B cell (primary cell): Measurements from ENCODE around the gene CBL. TPM values are rescaled to one million over a fixed set of nuclear protein-coding genes. Genes with fewer than 3 reads are reported as not detected.

Experiments
- ATAC-seq: fragments of 200-7000 bp; cut with Tn5 transposase; one replicate; pipeline ENCODE4 v1.10.0; 2021; ENCODE audit warnings: low read depth, mild to moderate bottlenecking, moderate number of reproducible peaks, moderate library complexity
- CTCF ChIA-PET: fragments of 350-600 bp; sonication (Branson Sonifier 250); formaldehyde crosslinking; loops from one replicate; lab custom pipeline; 2021; ENCODE audit warnings: antibody characterized with exemption, inconsistent platforms; lab: Charles Lee
- POLR2A ChIA-PET: fragments of 350-600 bp; sonication (Branson Sonifier 250); formaldehyde crosslinking; loops from one replicate; lab custom pipeline; 2021; ENCODE audit warnings: antibody characterized with exemption; lab: Charles Lee
- DNase-seq: peaks from one replicate; pipeline ENCODE4 v3.0.0; 2013
- H2AFZ ChIP-seq: 2 replicates; pipeline ENCODE4 v1.6.1; 2012; ENCODE audit warnings: mild to moderate bottlenecking, low read depth, low read length; ENCODE audit not compliant: insufficient read depth, poor library complexity, severe bottlenecking
- H3K27ac ChIP-seq, 2 donors: 1 replicate in 1 of 2; 2 replicates in 1 of 2; pipeline ENCODE4 v1.5.1; 2012 to 2013; ENCODE audit warnings: low read length in 2 of 2, mild to moderate bottlenecking in 2 of 2, moderate library complexity in 1 of 2
- H3K27me3 ChIP-seq, 4 experiments: fragments of 200-600 bp in 1 of 4; sonication (generic) in 1 of 4; replicated peaks in 1 of 4; 1 replicate in 2 of 4; 2 replicates in 2 of 4; pipeline versions ENCODE4 v1.6.1 to v1.7.0; 2013 to 2016; ENCODE audit warnings: low read length in 3 of 4, mild to moderate bottlenecking in 2 of 4, mixed read lengths in 1 of 4, moderate library complexity in 1 of 4; ENCODE audit not compliant: insufficient read depth in 4 of 4, control insufficient read depth in 3 of 4; ENCODE audit errors: control extremely low read depth in 1 of 4
- H3K36me3 ChIP-seq, 2 experiments: replicated peaks in 1 of 2; 1 replicate in 1 of 2; 2 replicates in 1 of 2; pipeline versions ENCODE4 v1.6.1 to v1.7.1; 2013; ENCODE audit warnings: low read length in 1 of 2; ENCODE audit not compliant: insufficient read depth in 2 of 2, control insufficient read depth in 1 of 2; ENCODE audit errors: control extremely low read depth in 1 of 2, extremely low read depth in 1 of 2
- H3K4me1 ChIP-seq, 2 donors: fragments of 200-600 bp in 1 of 2; sonication (generic) in 1 of 2; 1 replicate in 1 of 2; 2 replicates in 1 of 2; pipeline versions ENCODE4 v1.5.1 to v1.6.1; 2013 to 2017; ENCODE audit warnings: low read length in 2 of 2; ENCODE audit not compliant: control insufficient read depth in 2 of 2, insufficient read depth in 2 of 2
- H3K4me2 ChIP-seq: replicated peaks from 2 replicates; pipeline ENCODE3; 2012; ENCODE audit warnings: mild to moderate bottlenecking, low read depth, low read length; ENCODE audit not compliant: poor library complexity, severe bottlenecking
- H3K4me3 ChIP-seq, 5 experiments: fragments of 200-600 bp in 1 of 5; sonication (generic) in 1 of 5; 1 replicate in 3 of 5; 2 replicates in 2 of 5; pipeline versions ENCODE4 v1.5.1 to v1.7.0; 2011 to 2016; ENCODE audit warnings: low read length in 4 of 5, mild to moderate bottlenecking in 4 of 5, low read depth in 2 of 5, control low read depth in 1 of 5, moderate library complexity in 1 of 5; ENCODE audit not compliant: insufficient read depth in 1 of 5; ENCODE audit errors: control extremely low read depth in 1 of 5, extremely low read depth in 1 of 5
- H3K79me2 ChIP-seq: fragments of 200-600 bp; sonication (generic); one replicate; pipeline ENCODE4 v1.6.0; 2016; ENCODE audit warnings: low read length; ENCODE audit not compliant: control insufficient read depth, insufficient read depth
- H3K9ac ChIP-seq: fragments of 200-600 bp; sonication (generic); 2 replicates; pipeline ENCODE4 v1.6.1; 2017; ENCODE audit warnings: mild to moderate bottlenecking, low read length, moderate library complexity
- H3K9me3 ChIP-seq, 3 donors: one replicate each; pipeline versions ENCODE4 v1.6.1 to v1.7.1; 2013; ENCODE audit warnings: low read length in 2 of 3; ENCODE audit not compliant: control insufficient read depth in 2 of 3, insufficient read depth in 1 of 3; ENCODE audit errors: control extremely low read depth in 1 of 3
- H4K20me1 ChIP-seq: 2 replicates; pipeline ENCODE4 v1.6.0; 2012; ENCODE audit warnings: mild to moderate bottlenecking, low read length; ENCODE audit not compliant: insufficient read depth, control insufficient read depth, poor library complexity, severe bottlenecking
- H3K27ac Mint-ChIP-seq: one replicate; pipeline ENCODE4 v1.8.0; 2021; ENCODE audit warnings: mixed read lengths
- H3K27me3 Mint-ChIP-seq: one replicate; pipeline ENCODE4 v1.8.0; 2021; ENCODE audit warnings: mixed read lengths
- H3K4me1 Mint-ChIP-seq: one replicate; pipeline ENCODE4 v1.8.0; 2021; ENCODE audit warnings: mixed read lengths
- H3K4me3 Mint-ChIP-seq: one replicate; pipeline ENCODE4 v1.8.0; 2021; ENCODE audit warnings: mixed read lengths
- H3K9me3 Mint-ChIP-seq: one replicate; pipeline ENCODE4 v1.8.0; 2022; ENCODE audit warnings: mixed read lengths; ENCODE audit not compliant: insufficient read depth
- EZH2 ChIP-seq: IDR thresholded peaks from 2 replicates; pipeline ENCODE4 v1.6.1; 2012; ENCODE audit warnings: borderline replicate concordance, low read depth, mild to moderate bottlenecking, moderate library complexity, low read length; ENCODE audit not compliant: insufficient read depth, poor library complexity, severe bottlenecking
- WGBS: methylation state at CpG from one replicate; pipeline ENCODE4 v1.1.5; 2013; ENCODE audit warnings: missing lambda C conversion rate; ENCODE audit not compliant: insufficient coverage; 5-methylcytosine and 5-hydroxymethylcytosine counted together
- intact Hi-C: fragments of 100-400 bp; cut with micrococcal nuclease; formaldehyde crosslinking; loops from one replicate; pipeline ENCODE4 v1.10.0; 2022
- polyA plus RNA-seq: library from polyadenylated mRNA; depleted of rRNA; stranded (reverse); fragments of >200 nt; gene quantifications from 2 replicates; pipeline ENCODE4 v1.2.3, GENCODE V29; 2012
- total RNA-seq, 2 donors: library from RNA; stranded (reverse); fragments of 120-200 nt in 1 of 2; gene quantifications; 1 replicate in 1 of 2; 2 replicates in 1 of 2; pipeline versions ENCODE4 v1.2.3 to v1.2.4, GENCODE V29; 2013 to 2022
- TF ChIP-seq, protein P1 (sequence below): fragments of 200-600 bp; IDR thresholded peaks from one replicate; pipeline ENCODE4 v1.8.0; 2022; ENCODE audit warnings: antibody characterized with exemption, mild to moderate bottlenecking

Gene CBL
- total and polyA plus RNA-seq, 2 donors (not counting 1 experiment from before 2014, with no cell fraction given) = 11.7 to 35.2 TPM

GRCh38 chr11:119341222-119342022 lies 135.3 kb downstream of the CBL start:
- Histone ChIP-seq H3K36me3 (peaks cover 0 to 2% of the 10 kb centered on the region in 2 experiments), H4K20me1 (peaks cover 7% of the 10 kb centered on the region), H3K4me2 (peak overlapping the region; percentile 76), H2AFZ (no peak overlapping the region), H3K27me3 (peaks cover 0 to 56% (median 31%) of the 10 kb centered on the region in 4 experiments), H3K4me3 (no peak overlapping the region), H3K27ac (no peak overlapping the region), H3K9me3 (peaks cover 0 to 3% (median 0%) of the 10 kb centered on the region in 3 donors), H3K79me2 (no peaks in the 10 kb centered on the region), H3K9ac (no peak overlapping the region), H3K4me1 (peaks cover 31% of the 10 kb centered on the region in 2 donors)
- H3K4me3 Mint-ChIP-seq = peak overlapping the region; percentile 37
- intact Hi-C loops = no loop called here
- H3K27me3 Mint-ChIP-seq = peaks cover 51% of the 10 kb centered on the region
- no peak for TF ChIP-seq EZH2
- TF ChIP-seq, protein P1, sequence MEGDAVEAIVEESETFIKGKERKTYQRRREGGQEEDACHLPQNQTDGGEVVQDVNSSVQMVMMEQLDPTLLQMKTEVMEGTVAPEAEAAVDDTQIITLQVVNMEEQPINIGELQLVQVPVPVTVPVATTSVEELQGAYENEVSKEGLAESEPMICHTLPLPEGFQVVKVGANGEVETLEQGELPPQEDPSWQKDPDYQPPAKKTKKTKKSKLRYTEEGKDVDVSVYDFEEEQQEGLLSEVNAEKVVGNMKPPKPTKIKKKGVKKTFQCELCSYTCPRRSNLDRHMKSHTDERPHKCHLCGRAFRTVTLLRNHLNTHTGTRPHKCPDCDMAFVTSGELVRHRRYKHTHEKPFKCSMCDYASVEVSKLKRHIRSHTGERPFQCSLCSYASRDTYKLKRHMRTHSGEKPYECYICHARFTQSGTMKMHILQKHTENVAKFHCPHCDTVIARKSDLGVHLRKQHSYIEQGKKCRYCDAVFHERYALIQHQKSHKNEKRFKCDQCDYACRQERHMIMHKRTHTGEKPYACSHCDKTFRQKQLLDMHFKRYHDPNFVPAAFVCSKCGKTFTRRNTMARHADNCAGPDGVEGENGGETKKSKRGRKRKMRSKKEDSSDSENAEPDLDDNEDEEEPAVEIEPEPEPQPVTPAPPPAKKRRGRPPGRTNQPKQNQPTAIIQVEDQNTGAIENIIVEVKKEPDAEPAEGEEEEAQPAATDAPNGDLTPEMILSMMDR = no peak
- H3K4me1 Mint-ChIP-seq = peaks cover 23% of the 10 kb centered on the region
- WGBS = 21% methylated on average over 13 of the region's 16 CpGs
- H3K27ac Mint-ChIP-seq = no peak overlapping the region
- peak; percentile 31 for ATAC-seq
- peak; percentile 34 for DNase-seq
- H3K9me3 Mint-ChIP-seq = no peaks in the 10 kb centered on the region
- ChIA-PET POLR2A (no interaction called here), CTCF (interaction anchor here (1.7 to 2.4 kb wide), 2 partner anchors 14 to 40 kb away, joined by 5 to 11 read pairs; partner anchors contain the start of gene USP2)

DNA sequence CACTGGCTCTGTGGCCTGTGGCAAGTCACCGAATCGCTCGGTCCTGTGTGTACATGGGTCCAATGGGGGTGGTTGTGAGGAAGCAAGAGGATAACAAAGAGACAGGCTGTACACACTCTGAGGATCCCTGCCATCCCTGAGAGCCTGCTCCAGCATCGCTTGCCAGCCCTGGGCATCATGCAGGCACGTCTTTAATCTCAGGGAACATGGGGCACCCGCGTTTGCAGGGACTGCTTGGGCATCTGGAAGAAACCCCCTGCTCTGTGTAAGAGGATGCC lies 135.8 kb downstream of the CBL start:
- ChIA-PET CTCF (interaction anchor here (2.4 kb wide), 1 partner anchor 14 kb away, joined by 11 read pairs; no protein-coding TSS in a partner anchor), POLR2A (no interaction called here)
- peaks cover 55% of the 10 kb centered on the region for H3K27me3 Mint-ChIP-seq
- peaks cover 23% of the 10 kb centered on the region for H3K4me1 Mint-ChIP-seq
- peaks cover 0 to 1% of the 10 kb centered on the region in 2 experiments for H3K36me3 ChIP-seq
- H2AFZ ChIP-seq = no peak overlapping the region
- no peak overlapping the region for H3K4me3 ChIP-seq
- no peak overlapping the region for H3K27ac ChIP-seq
- ATAC-seq (no peak), DNase-seq (no peak)
- no peak overlapping the region for H3K4me3 Mint-ChIP-seq
- H3K27ac Mint-ChIP-seq = no peak overlapping the region
- WGBS = 94% methylated on average over 4 of the region's 7 CpGs
- intact Hi-C loops = no loop called here
- H3K79me2 ChIP-seq = no peaks in the 10 kb centered on the region
- H3K27me3 ChIP-seq = peaks cover 0 to 60% (median 31%) of the 10 kb centered on the region in 4 experiments
- H3K4me1 ChIP-seq = peaks cover 31% of the 10 kb centered on the region in 2 donors
- no peaks in the 10 kb centered on the region for H3K9me3 Mint-ChIP-seq
- H4K20me1 ChIP-seq = peaks cover 7% of the 10 kb centered on the region
- H3K9me3 ChIP-seq = peaks cover 0 to 3% (median 0%) of the 10 kb centered on the region in 3 donors
- no peak overlapping the region for H3K9ac ChIP-seq
- no peak for TF ChIP-seq EZH2
- TF ChIP-seq, protein P1 = no peak
- no peak overlapping the region for H3K4me2 ChIP-seq
